ENCODE data around the gene STK32B. TPM values are rescaled to one million over a fixed set of nuclear protein-coding genes. Genes with fewer than 3 reads are reported as not detected.

The STK32B gene
- total and polyA plus RNA-seq, 2 of the 8 experiments (the other 6 are each of a cell fraction or from before 2014, with no cell fraction given) = 2.3 to 2.5 TPM

- no peak overlapping the region for H3K23ac ChIP-seq (ENCODE audit: insufficient read length)
- no peak overlapping the region for H4K91ac ChIP-seq (replicated peaks; ENCODE audit: insufficient read length, low read length)
- no peaks in the 10 kb centered on the region for H3K27me3 ChIP-seq (replicated peaks in 1 of 4; ENCODE audit: control insufficient read depth in 3 of 4, extremely low read depth in 1 of 4, insufficient read depth in 3 of 4, low read length in 3 of 4)
- no peaks in the 10 kb centered on the region for H3K4me1 ChIP-seq (replicated peaks in 1 of 4; ENCODE audit: control insufficient read depth in 3 of 4, insufficient read depth in 4 of 4, low read length in 3 of 4)
- H2BK20ac ChIP-seq (ENCODE audit: low read length) = no peak overlapping the region
- peaks cover 16 to 17% of the 10 kb centered on the region in 2 experiments; a peak in 3 of 4 replicates for H3K9me3 ChIP-seq (ENCODE audit: insufficient read depth in 2 of 2, low read depth in 1 of 2, low read length in 1 of 2)
- POLR2A ChIA-PET (ENCODE audit: partially characterized antibody) = no interaction called here
- FAIRE-seq (no peak), DNase-seq (ENCODE audit: low read depth in 1 of 2, low spot score in 2 of 2) (no peak)
- no peak overlapping the region for H4K8ac ChIP-seq (ENCODE audit: extremely low read depth, insufficient read depth, low read length)
- H3K79me1 ChIP-seq (ENCODE audit: low read depth, low read length) = no peaks in the 10 kb centered on the region
- no peak overlapping the region for H2BK15ac ChIP-seq (ENCODE audit: low read length)
- TF ChIP-seq CTCF (IDR thresholded peaks at IDR 0.05; ENCODE audit: control extremely low read depth in 1 of 3, insufficient read depth in 1 of 3, low read depth in 1 of 3, low read length in 3 of 3) (peak; percentile 28 to 44 (median 28)), SIN3A (conservative IDR thresholded peaks at IDR 0.05 in 1 of 2, IDR thresholded peaks at IDR 0.05 in 1 of 2; ENCODE audit: low read depth in 1 of 2, low read length in 2 of 2) (no peak), TBP (IDR thresholded peaks at IDR 0.05; ENCODE audit: low read depth, low read length) (peak; percentile 50), RAD21 (IDR thresholded peaks at IDR 0.05 in 1 of 2, conservative IDR thresholded peaks at IDR 0.05 in 1 of 2; ENCODE audit: low read depth in 2 of 2, low read length in 2 of 2) (peak; percentile 23 to 35; a peak in 3 of 4 replicates)
- H3K18ac ChIP-seq (ENCODE audit: extremely low read depth, low read length) = no peak overlapping the region
- no peak overlapping the region for H3K56ac ChIP-seq (replicated peaks; ENCODE audit: insufficient read length, low read depth, low read length)
- no peak overlapping the region for H2BK120ac ChIP-seq (replicated peaks; ENCODE audit: low read depth, low read length)
- no peak overlapping the region for H2BK12ac ChIP-seq (ENCODE audit: low read depth, low read length)
- CTCF ChIA-PET (ENCODE audit: partially characterized antibody) = interaction anchor here (0.6 to 5.1 kb wide), 18 partner anchors 12 to 1249 kb away, joined by 3 to 44 read pairs (median 3); no protein-coding TSS in a partner anchor
- H2AK5ac ChIP-seq (ENCODE audit: low read depth, low read length) = no peak overlapping the region
- no peak overlapping the region for H3K14ac ChIP-seq (ENCODE audit: insufficient read length)
- no peak overlapping the region for H3K4ac ChIP-seq (replicated peaks; ENCODE audit: insufficient read length, low read depth, low read length)
- H3K9ac ChIP-seq (replicated peaks in 1 of 4; ENCODE audit: extremely low read depth in 1 of 4, low read depth in 3 of 4, low read length in 3 of 4) = no peak overlapping the region
- no peak overlapping the region for H4K5ac ChIP-seq (ENCODE audit: insufficient read length, low read depth, low read length)
- no peak overlapping the region for H2AFZ ChIP-seq (ENCODE audit: low read length)
- 91% methylated on average over 6 of the region's 6 CpGs; no CpG with 5 or more reads in 1 of the 2 experiments for WGBS, 2 experiments (ENCODE audit: extremely low coverage in 1 of 2, insufficient coverage in 1 of 2, insufficient read length in 1 of 2, insufficient replicate concordance in 2 of 2, low coverage in 1 of 2, low lambda C conversion rate in 2 of 2, missing lambda C conversion rate in 1 of 2)
- no peak overlapping the region for H3K4me3 ChIP-seq (ENCODE audit: extremely low read depth in 1 of 4, insufficient read depth in 2 of 4, low read depth in 3 of 4, low read length in 4 of 4)
- H3K4me2 ChIP-seq (ENCODE audit: insufficient read depth in 1 of 2, low read depth in 2 of 2, low read length in 2 of 2) = no peak overlapping the region
- no peaks in the 10 kb centered on the region for H3K79me2 ChIP-seq (ENCODE audit: control insufficient read depth in 1 of 2, insufficient read depth in 2 of 2, low read length in 2 of 2)
- H3K27ac ChIP-seq (ENCODE audit: low read depth, low read length) = no peak overlapping the region
- no peaks in the 10 kb centered on the region for H3K36me3 ChIP-seq (ENCODE audit: control insufficient read depth in 2 of 4, insufficient read depth in 4 of 4, low read length in 3 of 4)
- no peak overlapping the region for H2BK5ac ChIP-seq (ENCODE audit: low read depth, low read length)
- no peaks in the 10 kb centered on the region for H3K23me2 ChIP-seq (ENCODE audit: low read depth, low read length)
- H4K20me1 ChIP-seq (replicated peaks in 1 of 2; ENCODE audit: control insufficient read depth in 1 of 2, insufficient read depth in 2 of 2, low read length in 2 of 2) = no peaks in the 10 kb centered on the region
Measured at GRCh38 chr4:5409972-5410618, 358.8 kb downstream of the STK32B start.

Measured in H1 (cell line).